GM12872 (cell line): ENCODE measurements around the gene ARHGEF28.

Experiments used
- TF ChIP-seq, protein P1 (sequence below): IDR thresholded peaks from 3 replicates; pipeline ENCODE4 v1.5.1; 2011; ENCODE audit warnings: low read depth, mild to moderate bottlenecking, low read length, moderate library complexity; ENCODE audit not compliant: insufficient read depth

ARHGEF28 gene

DNA sequence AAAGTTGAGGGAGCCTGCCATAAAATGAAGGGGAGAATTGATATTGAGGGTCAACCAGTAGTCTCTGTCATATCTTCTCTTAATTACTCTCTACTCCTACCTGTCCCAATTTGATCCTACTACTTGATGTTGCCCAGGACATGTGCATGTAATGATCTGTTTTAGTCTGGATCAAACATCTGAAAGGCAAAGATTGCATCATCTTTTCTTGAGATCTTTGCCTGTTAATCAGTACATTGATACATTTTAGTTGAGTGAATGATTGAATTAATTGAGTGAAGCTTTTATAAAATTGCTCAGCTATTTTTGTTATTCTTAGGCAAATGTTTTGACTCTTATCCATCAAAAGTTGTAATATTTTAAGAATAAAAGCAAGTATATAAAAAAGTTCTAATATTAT lies 21.7 kb downstream of the ARHGEF28 start:
- TF ChIP-seq, protein P1, sequence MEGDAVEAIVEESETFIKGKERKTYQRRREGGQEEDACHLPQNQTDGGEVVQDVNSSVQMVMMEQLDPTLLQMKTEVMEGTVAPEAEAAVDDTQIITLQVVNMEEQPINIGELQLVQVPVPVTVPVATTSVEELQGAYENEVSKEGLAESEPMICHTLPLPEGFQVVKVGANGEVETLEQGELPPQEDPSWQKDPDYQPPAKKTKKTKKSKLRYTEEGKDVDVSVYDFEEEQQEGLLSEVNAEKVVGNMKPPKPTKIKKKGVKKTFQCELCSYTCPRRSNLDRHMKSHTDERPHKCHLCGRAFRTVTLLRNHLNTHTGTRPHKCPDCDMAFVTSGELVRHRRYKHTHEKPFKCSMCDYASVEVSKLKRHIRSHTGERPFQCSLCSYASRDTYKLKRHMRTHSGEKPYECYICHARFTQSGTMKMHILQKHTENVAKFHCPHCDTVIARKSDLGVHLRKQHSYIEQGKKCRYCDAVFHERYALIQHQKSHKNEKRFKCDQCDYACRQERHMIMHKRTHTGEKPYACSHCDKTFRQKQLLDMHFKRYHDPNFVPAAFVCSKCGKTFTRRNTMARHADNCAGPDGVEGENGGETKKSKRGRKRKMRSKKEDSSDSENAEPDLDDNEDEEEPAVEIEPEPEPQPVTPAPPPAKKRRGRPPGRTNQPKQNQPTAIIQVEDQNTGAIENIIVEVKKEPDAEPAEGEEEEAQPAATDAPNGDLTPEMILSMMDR: no peak

DNA sequence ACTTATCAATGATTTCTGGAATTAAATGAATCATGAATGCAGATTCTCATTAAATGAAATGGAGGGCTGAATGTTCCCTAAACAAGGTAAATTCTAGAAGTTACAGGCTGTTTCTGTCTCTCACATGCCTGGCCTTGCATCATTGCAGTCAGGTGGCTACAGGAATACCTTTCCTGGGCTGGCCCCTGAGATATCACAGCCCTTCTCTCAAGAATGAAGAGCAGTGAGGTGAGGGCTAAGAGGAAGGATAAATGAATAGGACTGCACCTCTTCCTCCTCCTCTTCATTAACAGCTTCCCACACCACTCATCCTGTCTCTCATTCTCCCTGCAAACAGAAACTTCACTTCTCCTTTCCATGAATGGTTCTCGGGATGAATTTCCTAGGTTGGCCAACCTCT lies 22.5 kb downstream of the ARHGEF28 start:
- TF ChIP-seq, protein P1: no peak

DNA sequence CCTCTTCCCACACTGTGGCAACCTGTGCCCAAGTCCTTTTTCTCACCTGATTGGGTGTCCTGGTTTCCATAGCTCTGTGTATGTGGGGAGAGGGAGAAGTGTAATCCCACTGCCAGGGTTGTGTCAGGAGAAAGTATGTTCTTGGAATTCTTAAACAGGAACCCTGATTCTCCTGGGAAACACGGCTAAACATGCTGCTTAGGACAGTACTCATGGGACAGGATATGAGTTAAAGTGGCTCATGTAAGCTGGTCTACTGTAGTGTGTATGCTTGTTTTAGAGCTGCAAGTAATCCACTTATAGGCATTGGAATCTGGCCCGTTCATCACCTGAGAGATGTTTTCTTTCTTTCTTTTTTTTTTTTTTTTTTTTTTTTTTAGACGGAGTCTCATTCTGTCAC lies 23.9 kb downstream of the ARHGEF28 start:
- TF ChIP-seq, protein P1: no peak

DNA sequence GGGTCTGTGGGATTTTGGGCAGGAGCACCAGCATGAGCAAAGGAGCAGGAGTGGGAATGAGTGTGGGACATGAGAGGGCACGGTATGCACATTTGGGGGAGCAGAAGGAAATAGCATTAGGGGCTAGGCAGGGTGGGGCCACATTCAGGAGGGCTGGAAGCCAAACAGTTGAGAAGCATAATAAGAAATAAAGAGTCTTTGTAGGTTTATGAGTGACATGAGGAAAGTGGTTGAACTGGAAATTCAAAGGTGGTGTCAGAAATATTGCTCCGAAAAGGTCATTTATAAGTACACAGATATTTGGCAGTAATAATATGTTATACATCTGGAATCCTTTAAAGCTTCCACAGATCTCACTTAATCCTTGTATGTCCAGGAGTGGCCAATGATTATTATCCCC lies 26.4 kb downstream of the ARHGEF28 start:
- TF ChIP-seq, protein P1: no peak

DNA sequence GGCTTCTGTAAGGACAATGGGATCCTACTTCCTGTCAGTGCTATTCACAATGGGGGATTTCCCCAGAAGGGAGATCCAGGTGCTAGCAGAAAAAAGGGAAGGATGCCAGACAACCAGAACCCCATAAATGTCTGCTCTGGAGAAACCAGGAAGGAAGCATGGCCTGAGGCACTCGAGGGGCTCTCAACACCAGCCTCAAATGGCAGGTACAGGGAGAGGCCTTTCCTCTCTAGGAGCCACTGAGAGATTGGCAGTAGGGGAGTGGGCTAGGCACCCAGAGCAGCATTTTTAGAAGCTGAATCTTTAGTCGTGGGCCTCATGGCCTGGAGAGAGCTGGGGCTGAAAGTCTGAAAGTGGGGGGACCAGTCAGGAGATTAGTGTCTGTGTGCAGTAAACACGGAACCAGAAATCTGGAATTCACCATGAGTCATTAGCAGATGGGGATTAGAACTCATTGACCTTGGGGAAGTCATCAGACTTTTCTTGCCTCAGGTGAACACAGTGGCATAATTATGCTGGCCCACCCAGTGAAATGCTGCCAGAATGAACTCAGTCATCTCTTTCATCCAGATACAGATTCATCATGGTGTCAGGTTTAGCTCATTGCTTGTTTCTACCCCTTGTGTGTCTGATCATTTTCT lies 28.3 kb downstream of the ARHGEF28 start:
- TF ChIP-seq, protein P1: no peak

DNA sequence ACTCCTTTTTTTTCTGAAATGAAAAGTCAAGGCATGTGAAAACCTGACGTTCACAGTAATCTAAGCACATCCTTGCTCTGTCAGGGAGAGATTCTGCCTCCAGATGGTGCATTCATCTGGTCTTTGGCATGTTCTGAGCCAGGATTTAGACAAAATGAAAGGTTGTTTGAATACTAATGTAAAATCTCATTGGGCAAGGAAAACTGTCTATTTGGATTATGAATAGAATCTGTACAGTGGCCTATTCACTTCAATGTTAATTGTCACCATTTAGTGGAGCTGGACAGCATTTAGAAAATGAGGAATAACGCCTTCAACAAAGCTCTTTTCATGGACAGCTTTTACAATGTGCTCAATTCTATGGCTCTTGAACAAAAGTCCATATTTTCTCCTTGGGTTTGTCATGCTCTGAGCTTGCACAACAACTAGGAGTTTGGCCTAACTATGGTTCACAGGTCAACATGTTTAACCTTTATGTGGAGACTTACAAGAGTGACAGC lies 28.9 kb downstream of the ARHGEF28 start:
- TF ChIP-seq, protein P1: no peak

DNA sequence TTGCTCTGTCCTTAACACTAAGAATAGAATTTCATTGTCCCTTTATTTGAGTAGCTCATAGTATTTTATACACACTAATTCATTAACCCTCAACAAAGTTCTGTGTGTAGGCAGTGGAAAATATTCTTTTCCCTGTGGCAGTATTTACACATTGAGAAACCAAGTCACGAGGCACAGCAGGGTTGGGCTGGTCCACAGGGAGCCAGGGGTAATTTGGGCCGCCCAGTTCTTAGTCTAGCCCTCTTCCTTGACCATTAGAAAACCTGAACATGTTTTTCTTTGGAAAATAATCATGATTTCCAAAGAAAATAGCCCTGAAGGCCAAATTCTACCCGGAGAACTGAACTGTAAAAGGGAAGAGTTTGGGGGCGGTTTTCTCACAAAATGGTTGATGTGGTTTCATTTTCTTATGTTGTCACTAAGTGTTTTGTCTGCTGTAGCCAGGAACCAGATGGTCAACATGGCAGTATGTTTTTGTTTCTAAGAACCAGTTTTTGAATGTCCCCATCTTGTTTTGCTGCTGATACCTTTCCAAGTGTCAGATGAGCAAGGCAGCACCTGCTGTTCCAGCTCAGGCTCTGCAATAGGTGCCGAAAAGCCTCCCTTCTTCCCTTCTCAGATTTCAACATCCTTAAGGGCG lies 29.6 kb downstream of the ARHGEF28 start:
- TF ChIP-seq, protein P1: no peak
